ENCODE results near the gene PUS10.

GRCh38 chr2:60991644-60992043, 26.4 kb downstream of the PUS10 start:
- TF ChIP-seq POLR2A (IDR thresholded peaks at IDR 0.05) (no peak), CTCF (IDR thresholded peaks at IDR 0.05) (no peak)

All from adrenal gland (tissue), 5 donors.